WI38 (cell line): ENCODE results near the gene UBAP2L.

Experiments used
- H3K4me3 ChIP-seq: 2 replicates; pipeline ENCODE4 v1.5.1; 2011; ENCODE audit warnings: low read depth, mild to moderate bottlenecking, control low read depth, low read length
- TF ChIP-seq, protein P1 (sequence below): IDR thresholded peaks from 2 replicates; pipeline ENCODE4 v1.5.1; 2012; ENCODE audit warnings: low read depth, mild to moderate bottlenecking, control low read depth, low read length

UBAP2L gene

DNA sequence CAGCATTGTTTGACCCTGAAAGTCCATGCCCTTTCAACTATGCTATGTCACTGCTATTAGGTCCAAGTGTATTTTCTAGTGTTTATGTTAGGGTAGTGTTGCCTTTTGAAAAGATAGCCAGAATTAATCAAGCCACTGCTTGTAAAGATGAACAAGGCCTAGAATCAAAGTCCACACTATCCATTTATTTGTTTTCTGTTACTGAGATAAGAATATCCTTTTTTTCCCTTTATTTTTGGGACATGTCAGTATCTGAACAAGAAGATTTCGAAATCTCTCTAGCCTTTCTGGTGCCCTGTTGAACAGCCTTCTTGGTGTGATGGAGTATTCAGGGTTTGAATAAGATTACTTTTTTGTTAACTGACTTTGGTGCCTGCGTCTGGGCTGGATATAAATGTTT is 16.7 kb downstream of the UBAP2L start:
- TF ChIP-seq, protein P1, sequence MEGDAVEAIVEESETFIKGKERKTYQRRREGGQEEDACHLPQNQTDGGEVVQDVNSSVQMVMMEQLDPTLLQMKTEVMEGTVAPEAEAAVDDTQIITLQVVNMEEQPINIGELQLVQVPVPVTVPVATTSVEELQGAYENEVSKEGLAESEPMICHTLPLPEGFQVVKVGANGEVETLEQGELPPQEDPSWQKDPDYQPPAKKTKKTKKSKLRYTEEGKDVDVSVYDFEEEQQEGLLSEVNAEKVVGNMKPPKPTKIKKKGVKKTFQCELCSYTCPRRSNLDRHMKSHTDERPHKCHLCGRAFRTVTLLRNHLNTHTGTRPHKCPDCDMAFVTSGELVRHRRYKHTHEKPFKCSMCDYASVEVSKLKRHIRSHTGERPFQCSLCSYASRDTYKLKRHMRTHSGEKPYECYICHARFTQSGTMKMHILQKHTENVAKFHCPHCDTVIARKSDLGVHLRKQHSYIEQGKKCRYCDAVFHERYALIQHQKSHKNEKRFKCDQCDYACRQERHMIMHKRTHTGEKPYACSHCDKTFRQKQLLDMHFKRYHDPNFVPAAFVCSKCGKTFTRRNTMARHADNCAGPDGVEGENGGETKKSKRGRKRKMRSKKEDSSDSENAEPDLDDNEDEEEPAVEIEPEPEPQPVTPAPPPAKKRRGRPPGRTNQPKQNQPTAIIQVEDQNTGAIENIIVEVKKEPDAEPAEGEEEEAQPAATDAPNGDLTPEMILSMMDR = no peak
- no peak overlapping the region for H3K4me3 ChIP-seq

DNA sequence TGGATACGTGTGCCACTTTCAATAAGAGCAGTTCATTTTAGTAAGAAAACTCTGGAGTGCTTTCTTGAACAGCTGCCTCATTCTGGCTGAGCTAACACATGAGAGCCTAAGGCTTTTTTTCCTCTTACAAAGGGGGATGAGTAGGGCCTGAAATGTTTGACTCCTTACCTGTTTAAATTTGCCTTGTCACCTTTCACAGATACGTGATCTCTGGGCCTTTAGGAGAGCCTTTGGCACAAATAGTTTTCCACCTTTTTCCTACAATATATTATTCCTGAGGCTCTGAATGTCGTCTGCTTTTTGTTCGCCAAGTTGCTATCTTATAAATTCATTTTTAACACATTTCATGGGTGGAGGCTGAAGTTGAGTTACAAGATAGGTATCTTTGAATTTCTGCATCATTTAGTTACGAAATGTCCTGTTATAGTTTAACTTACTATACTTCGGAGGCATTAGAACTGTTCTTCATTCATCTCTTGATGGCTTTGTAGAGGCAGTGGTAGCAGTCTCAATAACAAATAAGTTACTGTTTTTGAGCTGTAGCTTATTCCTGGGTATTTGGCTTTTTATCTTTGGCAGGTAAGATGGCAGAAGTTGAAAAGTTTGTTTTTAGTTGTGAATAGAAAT is 17.2 kb downstream of the UBAP2L start:
- H3K4me3 ChIP-seq = no peak overlapping the region
- TF ChIP-seq, protein P1 = no peak

DNA sequence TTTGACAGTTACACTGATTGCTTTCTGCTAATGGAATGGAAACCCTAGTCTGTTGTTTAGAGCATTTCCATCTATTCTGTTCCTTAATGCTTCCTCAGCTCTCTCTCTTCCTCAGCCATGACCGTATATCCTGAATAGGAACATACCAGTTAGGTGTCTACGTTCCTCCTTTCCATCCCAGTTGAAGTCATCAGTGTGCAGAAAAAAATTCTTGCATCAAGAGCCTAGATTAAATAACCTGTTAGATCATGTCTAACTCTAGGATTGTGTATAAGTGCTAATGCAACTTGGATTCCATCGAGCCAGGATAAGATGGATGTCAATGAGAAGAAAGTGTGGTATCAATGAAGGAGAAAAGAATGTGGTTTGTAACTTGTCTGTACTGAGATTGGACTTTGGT is 18.7 kb downstream of the UBAP2L start:
- TF ChIP-seq, protein P1 = no peak
- no peak overlapping the region for H3K4me3 ChIP-seq

DNA sequence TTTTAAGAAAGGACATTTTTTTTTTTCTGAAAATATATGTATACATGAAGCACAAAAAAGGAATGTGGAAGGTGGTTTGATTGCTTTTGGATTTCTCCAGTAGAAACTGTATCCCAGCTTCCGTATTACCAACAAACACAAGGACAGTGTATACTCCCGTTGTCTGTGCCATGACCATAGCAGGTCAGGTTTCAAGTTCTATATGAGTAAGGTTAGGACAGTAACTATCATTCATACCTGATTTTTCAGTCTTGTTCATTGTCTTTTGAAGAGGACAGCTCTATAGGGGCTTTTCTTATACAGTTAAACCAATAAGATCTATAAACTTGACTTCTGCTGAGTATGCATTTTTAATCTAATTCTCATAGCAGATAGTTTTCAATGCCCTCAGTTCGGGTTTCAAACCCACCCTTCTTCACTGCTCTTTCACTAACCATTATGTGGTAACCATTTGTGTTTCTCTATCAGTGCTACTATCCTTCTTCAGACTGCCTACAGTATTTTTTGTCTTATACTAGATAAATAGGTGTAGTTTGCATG is 19.6 kb downstream of the UBAP2L start:
- H3K4me3 ChIP-seq = no peak overlapping the region
- TF ChIP-seq, protein P1 = no peak

DNA sequence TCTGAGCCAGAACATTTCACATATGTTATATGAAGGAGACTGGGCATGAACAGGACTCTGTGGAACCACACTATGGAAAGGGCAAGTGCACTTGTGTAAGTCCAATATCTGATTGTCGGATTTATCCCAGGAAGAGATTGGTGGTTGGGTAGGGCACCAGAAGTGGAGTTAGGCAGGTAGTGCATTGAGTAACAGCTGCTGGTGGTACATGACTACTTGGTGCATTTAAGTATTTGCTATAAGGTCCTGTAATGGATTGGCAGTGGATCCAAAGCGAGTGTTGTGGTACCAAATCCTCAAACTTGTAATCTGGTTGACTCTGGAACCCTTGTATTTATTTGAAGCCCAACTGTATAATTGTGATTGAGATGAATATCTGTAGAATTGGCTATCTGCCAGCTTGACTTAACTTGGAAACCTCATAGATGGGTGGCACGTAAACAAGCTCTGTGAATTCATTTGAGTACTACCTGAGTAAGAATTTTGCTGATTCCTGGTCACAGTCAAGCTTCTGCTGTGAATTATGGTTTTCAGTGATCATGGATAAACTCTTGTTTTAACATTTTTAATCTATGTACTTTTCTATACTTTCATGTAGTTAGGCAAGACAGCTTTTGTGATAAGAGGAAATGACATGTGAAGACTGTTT is 21.1 kb downstream of the UBAP2L start:
- TF ChIP-seq, protein P1 = no peak
- H3K4me3 ChIP-seq = no peak overlapping the region

DNA sequence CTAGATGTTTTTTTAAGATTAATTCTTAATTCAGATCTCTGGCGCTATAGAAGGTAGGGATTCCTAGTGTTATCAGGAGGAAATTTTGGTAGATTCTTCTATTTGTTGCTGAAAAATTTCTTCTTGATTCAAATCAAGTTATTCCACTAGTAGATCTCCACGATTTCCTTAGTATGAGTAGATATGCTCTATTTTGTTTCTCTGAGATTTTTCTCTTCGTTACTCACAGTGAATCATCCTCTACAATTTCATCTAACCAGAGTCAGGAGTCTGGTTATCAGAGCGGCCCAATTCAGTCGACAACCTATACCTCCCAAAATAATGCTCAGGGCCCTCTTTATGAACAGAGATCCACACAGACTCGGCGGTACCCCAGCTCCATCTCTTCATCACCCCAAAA is 32.9 kb downstream of the UBAP2L start:
- TF ChIP-seq, protein P1 = no peak
- no peak overlapping the region for H3K4me3 ChIP-seq

DNA sequence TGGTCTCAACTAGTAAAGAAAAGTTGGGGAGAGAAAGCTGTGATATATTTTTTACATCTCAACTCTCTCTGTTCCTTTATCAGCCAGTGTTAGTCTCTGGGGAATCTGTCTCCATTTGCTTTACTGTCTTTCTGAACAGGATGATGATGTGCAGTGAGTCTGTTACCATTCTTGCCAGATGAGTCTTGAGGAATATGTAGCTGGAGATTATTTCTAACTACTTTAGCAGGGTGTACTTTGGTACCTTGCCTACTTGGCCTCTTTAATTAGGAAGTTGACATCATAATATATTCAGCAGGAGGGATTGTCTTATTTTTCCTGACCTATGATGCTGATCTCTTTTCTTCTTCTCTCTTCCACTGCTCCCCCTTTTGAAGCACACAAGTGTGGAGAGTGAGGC is 35.9 kb downstream of the UBAP2L start:
- TF ChIP-seq, protein P1 = no peak
- H3K4me3 ChIP-seq = no peak overlapping the region
